ENCODE results near the gene MAD1L1.

DNA sequence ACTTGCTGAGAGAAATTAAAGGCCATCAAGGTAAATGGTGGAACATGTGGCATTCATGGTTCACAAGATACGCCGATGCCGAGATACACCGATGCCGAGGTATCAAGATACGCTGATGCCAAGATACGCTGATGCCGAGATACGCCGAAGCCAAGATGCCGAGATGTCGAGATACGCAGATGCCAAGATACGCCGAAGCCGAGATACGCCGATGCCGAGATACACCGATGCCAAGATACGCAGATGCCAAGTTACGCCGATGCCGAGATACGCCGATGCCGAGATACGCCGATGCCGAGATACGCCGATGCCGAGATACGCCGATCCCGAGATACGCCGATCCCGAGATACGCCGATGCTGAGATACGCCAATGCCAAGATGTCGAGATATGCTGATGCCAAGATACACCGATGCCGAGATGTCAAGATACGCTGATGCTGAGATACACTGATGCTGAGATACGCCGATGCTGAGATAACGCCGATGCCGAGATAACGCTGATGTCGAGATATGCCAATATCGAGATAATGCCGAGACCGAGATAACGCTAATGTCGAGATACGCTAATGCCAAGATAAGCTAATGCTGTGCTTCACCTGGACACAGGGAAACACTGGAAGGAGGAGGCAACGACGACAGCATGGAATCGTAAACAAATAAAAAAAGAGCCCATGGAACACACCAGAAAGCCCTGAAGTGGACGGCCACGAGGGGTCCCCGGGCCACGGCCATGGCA lies 172.6 kb downstream of the MAD1L1 start:
- TF ChIP-seq, protein P1, sequence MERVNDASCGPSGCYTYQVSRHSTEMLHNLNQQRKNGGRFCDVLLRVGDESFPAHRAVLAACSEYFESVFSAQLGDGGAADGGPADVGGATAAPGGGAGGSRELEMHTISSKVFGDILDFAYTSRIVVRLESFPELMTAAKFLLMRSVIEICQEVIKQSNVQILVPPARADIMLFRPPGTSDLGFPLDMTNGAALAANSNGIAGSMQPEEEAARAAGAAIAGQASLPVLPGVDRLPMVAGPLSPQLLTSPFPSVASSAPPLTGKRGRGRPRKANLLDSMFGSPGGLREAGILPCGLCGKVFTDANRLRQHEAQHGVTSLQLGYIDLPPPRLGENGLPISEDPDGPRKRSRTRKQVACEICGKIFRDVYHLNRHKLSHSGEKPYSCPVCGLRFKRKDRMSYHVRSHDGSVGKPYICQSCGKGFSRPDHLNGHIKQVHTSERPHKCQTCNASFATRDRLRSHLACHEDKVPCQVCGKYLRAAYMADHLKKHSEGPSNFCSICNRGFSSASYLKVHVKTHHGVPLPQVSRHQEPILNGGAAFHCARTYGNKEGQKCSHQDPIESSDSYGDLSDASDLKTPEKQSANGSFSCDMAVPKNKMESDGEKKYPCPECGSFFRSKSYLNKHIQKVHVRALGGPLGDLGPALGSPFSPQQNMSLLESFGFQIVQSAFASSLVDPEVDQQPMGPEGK (CRISPR knock-in tag; IDR thresholded peaks at IDR 0.05; ENCODE audit: borderline replicate concordance), result no peak
- TF ChIP-seq CSDC2 (CRISPR knock-in tag; IDR thresholded peaks at IDR 0.05), result no peak
- no peak for TF ChIP-seq ZC3H10 (CRISPR knock-in tag; IDR thresholded peaks at IDR 0.05)
- no peak for TF ChIP-seq TCF4 (CRISPR knock-in tag; IDR thresholded peaks at IDR 0.05; ENCODE audit: borderline replicate concordance)
- TF ChIP-seq TOX (CRISPR knock-in tag; IDR thresholded peaks at IDR 0.05; ENCODE audit: borderline replicate concordance), result no peak
- no peak for TF ChIP-seq RARB (CRISPR knock-in tag; IDR thresholded peaks at IDR 0.05)
- TF ChIP-seq ISL1 (CRISPR knock-in tag; IDR thresholded peaks at IDR 0.05), result no peak

Data from SK-N-SH treated with all-trans-retinoic acid at 6 μM for 48 hours (cell line).